HG03558 (cell line): ENCODE data around the gene MACROD2.

ENCODE experiments used
- ATAC-seq: cut with Tn5 transposase; IDR thresholded peaks from one replicate; pipeline ENCODE4 v1.9.1; 2021; ENCODE audit warnings: moderate number of reproducible peaks; ENCODE audit not compliant: unreplicated experiment; ENCODE audit errors: extremely low read depth

The MACROD2 gene

DNA sequence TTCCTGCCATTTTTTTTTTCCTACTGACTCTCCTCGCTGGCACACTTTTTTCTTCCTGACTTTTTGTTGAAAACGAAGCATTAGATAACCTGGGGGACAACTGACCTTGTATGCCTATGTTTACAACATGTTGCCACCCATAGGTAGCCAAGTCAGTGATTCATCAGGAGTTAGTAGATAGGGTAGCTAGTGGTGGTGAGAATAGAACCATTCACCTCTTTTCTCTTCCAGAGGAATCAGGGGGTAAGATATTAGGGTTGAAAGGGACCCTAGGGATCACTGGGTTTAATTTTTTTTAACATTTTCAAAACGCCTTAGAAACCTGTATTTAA, 770.0 kb downstream of the MACROD2 start:
- no peak for ATAC-seq

DNA sequence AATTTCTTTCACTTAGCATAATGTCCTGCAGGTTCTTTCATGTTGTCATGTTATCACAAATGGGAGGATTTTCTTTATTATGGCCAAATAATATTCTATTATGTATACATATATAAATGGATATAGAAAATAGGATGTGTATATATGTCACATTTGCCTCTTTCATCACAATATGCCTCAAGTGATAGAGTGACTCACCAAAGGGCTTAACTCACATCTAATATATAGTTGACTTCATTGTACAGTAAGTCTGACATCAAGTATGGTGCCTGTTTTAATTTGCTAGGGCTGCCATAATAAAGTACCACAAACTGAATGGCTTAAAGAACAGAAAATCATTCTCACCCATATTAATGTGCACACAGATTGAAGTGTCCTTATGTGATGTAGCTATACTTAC, 778.2 kb downstream of the MACROD2 start:
- no peak for ATAC-seq

- no peak for ATAC-seq
Measured at GRCh38 chr20:14775778-14776177, 780.5 kb downstream of the MACROD2 start.

GRCh38 chr20:14777591-14777990, 782.3 kb downstream of the MACROD2 start:
- no peak for ATAC-seq

DNA sequence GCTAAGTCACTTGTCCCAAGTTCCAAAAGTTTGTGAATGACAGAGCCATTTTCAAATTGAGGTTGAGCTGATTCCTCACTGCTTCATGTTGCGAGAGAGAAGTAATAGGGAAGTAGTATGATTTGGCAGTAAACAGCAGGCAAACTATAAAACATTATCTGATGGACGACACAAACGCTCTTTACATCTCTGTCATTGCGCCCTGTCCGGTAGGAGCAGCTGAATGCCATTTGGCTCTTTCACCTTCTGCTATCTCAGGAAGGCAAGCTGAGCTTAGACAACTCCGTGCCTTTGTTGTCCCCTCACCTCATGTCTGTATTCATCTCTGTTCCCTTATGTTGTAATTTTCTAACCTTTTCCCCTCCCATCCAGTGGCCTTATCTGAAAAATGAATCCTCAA, 782.8 kb downstream of the MACROD2 start:
- no peak for ATAC-seq

GRCh38 chr20:14778875-14779274, 783.6 kb downstream of the MACROD2 start:
- ATAC-seq: no peak

DNA sequence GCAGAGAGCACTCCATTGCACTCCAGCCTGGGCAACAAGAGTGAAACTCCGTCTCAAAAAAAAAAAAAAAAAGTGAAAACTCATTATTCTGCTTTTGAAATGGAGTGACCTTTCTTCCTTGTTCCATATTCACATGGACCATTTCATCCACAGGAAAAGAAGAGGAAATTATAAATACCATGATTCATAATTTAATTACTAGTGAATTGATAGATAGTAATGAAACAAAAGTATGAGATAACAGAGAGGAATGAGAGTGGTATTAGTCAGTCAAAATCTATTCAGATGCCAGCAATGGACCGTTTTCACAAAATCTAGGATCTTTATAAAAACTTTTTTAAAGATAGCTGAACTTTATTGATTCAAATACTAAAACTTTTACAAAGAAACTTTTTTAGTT, 785.2 kb downstream of the MACROD2 start:
- ATAC-seq: no peak

DNA sequence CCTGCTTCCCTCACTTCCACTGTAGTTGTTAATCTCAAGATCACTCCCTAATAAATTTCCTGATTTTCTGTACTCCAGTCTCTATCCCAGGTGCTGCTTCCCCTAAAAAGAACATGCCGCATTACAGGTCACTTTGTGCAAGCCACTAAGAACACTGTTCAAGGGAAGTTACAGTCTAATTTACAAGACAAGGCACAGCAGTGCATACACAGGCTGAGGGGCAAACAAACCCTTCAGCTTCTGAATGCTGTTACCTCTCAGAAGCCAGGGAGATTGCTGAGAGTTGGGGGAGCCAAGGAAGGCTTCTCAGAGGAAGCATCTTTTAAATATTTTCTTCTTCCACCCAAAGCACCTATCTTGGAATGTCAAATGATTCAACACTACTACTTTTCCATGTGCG, 787.4 kb downstream of the MACROD2 start:
- no peak for ATAC-seq

- ATAC-seq: no peak
Measured at GRCh38 chr20:14783766-14784165, 788.5 kb downstream of the MACROD2 start.

- ATAC-seq: no peak
Measured at GRCh38 chr20:14785065-14785743, 789.9 kb downstream of the MACROD2 start.

DNA sequence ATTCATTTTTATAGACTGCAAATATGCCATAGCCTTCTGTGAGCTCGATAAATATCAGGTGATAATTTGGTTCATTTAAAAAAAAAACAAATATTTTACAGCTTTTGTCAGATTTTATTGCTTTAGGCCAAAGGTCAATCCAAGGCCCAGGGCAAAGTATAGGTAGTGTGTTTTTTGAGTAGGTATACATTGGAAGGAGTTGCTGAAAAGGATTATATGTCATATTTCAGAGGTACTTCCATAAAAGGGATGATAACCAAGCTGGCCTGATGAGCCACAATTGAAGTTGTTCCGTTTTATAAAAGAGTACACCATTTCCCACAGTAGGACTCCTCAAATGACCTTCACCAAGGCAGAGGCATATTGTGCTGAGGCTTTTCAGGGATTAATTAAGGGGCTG, 794.9 kb downstream of the MACROD2 start:
- no peak for ATAC-seq

DNA sequence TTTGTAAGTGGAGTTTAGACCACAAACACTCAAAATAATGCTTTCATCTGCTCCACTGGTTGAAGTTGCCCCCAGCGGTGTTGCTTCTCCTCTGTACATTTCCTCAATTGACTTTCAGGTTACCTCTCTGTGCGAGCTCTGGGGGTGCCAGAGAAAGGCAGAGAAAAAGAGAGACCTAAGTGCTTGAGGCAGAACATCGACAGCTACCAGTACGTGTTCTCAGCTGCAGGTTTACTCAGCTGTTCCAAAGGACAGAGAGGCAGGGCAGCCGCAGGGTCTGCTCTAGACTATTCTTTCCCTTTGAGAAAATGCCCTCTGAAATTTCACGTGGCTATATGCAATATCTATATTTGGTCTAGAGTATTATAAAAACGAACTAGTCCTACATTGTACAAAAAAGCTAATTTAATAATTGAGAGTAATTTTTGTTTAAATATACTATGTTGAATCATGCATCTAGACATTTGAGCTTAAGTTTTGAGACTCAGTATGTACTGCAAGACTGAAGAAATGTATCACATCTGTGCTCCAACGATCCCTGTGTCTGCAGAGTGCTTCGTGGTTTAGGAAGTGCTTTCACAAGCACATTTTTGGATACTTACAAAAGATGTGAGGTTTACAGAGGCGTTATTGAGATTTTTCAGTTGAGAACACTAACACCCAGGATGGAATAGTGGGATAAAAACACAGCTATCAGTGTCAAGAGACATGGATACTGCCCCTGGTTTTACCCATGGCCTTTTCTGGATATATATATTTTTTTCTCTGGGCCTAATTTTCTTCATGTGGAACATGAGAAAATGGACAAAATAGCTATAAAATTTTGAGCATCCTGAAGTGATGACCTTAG, 795.7 kb downstream of the MACROD2 start:
- ATAC-seq: no peak

GRCh38 chr20:14792915-14793314, 797.6 kb downstream of the MACROD2 start:
- no peak for ATAC-seq

DNA sequence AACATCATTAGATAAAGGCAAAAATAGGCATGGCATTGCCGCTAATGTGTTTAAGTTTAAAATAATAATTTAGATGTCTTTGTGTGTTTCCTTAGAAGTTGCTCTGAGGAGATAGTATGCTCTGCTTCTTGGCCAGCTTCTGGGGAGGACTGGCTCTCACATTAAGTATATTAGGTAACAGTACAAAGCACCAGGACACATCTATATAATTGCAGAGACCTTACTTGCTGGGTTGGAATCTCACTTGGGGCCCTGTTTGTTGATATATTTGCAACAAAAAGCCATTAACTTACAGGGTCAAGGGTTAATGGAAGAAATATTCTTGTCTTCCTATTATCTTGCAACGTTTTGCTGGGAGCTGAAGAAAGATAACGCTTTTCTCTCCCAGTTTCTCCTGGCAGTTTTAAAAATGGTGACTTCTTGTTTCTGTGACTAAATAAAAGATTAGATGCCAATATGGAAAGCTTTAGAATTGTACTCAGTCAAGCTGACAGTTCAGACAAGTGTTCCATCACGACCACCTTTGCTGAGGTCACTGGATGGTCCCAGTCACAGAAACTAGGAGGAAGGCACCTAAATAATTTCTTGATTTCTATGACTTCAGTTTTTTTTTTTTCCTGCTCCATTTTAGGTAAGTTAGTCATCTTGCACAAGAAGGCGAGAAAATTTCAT, 804.4 kb downstream of the MACROD2 start:
- ATAC-seq: no peak

- ATAC-seq: no peak
Measured at GRCh38 chr20:14800707-14801425, 805.5 kb downstream of the MACROD2 start.

DNA sequence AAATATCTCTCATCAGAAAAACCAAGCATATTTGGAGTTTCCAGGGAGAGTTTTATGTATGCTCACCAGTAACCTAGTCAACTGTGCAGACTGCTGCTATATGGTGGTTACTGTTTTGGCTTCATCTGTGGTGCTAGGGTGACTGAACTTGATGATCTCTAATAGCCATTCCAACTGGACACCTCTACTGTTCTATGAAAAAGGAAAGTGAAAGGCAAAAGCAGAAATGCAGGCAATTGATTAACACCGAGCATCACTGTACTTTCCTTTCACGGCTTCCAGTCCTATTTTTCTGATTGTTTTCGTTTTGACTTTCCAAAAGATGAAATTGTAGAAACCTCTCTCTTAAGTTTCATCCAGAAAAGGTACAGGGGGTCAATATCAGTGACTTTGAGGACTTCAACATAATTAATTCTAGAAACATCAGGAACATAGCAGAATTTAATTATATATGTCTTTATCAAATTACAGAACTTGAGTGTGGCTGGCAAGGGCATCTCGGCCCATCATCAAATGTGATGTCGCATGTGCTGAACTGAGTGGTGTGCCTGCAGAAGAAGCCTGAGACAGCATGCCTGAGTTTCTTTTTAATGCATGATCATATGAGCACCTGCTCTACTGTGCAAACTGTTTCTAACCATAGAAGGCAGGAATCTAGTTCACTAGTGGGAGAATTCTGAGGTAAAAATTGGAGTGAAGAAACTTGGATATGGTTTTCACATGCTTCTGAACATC, 806.4 kb downstream of the MACROD2 start:
- ATAC-seq: no peak

DNA sequence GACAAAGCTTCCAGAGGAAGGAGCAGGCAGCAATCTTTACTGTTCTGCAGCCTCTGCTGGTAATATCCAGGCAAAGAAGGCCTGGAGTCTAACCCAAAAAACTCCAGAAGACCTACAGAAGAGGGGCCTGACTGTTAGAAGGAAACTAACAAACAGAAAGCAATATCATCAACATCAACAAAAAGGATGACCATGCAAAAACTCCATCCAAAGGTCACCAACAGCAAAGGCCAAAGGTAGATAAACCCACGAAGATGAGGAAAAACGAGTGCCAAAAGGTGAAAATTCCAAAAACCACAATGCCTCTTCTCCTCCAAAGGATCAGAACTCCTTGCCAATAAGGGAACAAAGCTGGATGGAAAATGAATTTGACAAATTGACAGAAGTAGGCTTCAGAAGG, 811.9 kb downstream of the MACROD2 start:
- no peak for ATAC-seq

DNA sequence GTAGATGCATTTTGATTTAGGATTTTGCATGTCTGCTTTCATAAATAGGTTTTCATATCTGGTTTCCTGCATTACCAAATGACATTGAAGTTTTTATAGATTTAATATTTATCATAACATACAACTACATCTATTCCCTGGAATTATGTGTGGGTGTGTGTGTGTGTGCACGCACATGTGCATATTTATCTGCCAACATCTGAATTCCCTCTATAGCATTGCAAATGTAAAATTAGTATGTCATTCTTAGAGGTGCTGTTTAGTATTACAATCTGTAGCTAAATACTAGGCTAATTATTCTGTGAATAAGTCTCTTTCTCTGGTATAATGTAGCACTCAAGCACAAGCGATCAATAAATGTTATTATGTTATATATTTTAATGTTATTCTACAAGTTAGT, 820.0 kb downstream of the MACROD2 start:
- no peak for ATAC-seq

- ATAC-seq: no peak
Measured at GRCh38 chr20:14816471-14816870, 821.2 kb downstream of the MACROD2 start.

DNA sequence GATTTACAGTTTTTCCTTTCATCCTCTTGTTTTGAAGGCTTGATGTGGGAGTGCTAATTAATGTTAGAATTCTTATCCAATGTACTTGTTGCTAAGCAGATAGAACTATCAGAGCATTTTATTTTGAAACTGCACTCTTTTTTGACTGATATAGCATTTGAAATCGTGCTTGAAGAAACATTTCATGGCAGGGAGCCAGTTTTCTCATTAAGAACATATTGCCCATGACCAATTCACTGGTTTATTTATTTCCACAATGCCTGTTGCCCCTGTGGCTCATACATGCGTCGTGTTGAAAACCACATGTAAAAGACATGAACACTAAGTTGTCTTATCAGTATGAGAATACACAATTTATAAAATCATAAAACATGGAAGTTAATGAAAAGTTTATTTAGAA, 821.8 kb downstream of the MACROD2 start:
- no peak for ATAC-seq
